HL-60 (cell line): Measurements from ENCODE around the gene NASP.

Experiments
- GABPA ChIP-seq: IDR thresholded peaks from 2 replicates; pipeline ENCODE4 v1.6.1; 2012; ENCODE audit warnings: low read depth
- POLR2AphosphoS5 ChIP-seq: IDR thresholded peaks from 2 replicates; pipeline ENCODE4 v1.6.1; 2012; ENCODE audit warnings: low read depth
- TF ChIP-seq, protein P1 (sequence below): IDR thresholded peaks from one replicate; pipeline ENCODE4 v1.5.1; 2011; ENCODE audit warnings: low read length, control low read depth, inconsistent platforms; ENCODE audit not compliant: insufficient read depth
- TF ChIP-seq, protein P2 (sequence below): IDR thresholded peaks from 2 replicates; pipeline ENCODE4 v1.6.1; 2012; ENCODE audit warnings: low read depth; ENCODE audit not compliant: insufficient replicate concordance

DNA sequence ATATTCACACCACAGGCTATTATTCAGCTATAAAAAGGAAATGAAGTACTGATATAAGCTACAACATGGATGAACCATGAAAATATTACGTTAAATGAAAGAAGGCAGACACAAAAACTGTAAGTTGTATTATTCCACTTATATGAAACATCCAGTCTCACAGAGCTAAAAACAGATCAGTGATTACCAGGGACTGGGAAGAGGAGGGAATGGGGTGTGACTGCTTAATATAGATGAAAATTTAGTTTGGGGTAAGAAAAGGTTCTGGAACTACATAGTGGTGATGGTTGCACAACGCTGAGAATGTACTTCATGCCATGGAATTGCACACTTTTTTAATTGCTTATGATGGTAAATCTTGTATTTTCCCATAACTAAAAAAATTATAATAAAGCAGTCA is 83.0 kb downstream of the NASP start:
- TF ChIP-seq, protein P1, sequence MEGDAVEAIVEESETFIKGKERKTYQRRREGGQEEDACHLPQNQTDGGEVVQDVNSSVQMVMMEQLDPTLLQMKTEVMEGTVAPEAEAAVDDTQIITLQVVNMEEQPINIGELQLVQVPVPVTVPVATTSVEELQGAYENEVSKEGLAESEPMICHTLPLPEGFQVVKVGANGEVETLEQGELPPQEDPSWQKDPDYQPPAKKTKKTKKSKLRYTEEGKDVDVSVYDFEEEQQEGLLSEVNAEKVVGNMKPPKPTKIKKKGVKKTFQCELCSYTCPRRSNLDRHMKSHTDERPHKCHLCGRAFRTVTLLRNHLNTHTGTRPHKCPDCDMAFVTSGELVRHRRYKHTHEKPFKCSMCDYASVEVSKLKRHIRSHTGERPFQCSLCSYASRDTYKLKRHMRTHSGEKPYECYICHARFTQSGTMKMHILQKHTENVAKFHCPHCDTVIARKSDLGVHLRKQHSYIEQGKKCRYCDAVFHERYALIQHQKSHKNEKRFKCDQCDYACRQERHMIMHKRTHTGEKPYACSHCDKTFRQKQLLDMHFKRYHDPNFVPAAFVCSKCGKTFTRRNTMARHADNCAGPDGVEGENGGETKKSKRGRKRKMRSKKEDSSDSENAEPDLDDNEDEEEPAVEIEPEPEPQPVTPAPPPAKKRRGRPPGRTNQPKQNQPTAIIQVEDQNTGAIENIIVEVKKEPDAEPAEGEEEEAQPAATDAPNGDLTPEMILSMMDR: no peak
- TF ChIP-seq, protein P2, sequence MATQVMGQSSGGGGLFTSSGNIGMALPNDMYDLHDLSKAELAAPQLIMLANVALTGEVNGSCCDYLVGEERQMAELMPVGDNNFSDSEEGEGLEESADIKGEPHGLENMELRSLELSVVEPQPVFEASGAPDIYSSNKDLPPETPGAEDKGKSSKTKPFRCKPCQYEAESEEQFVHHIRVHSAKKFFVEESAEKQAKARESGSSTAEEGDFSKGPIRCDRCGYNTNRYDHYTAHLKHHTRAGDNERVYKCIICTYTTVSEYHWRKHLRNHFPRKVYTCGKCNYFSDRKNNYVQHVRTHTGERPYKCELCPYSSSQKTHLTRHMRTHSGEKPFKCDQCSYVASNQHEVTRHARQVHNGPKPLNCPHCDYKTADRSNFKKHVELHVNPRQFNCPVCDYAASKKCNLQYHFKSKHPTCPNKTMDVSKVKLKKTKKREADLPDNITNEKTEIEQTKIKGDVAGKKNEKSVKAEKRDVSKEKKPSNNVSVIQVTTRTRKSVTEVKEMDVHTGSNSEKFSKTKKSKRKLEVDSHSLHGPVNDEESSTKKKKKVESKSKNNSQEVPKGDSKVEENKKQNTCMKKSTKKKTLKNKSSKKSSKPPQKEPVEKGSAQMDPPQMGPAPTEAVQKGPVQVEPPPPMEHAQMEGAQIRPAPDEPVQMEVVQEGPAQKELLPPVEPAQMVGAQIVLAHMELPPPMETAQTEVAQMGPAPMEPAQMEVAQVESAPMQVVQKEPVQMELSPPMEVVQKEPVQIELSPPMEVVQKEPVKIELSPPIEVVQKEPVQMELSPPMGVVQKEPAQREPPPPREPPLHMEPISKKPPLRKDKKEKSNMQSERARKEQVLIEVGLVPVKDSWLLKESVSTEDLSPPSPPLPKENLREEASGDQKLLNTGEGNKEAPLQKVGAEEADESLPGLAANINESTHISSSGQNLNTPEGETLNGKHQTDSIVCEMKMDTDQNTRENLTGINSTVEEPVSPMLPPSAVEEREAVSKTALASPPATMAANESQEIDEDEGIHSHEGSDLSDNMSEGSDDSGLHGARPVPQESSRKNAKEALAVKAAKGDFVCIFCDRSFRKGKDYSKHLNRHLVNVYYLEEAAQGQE: no peak
- TF ChIP-seq POLR2AphosphoS5: no peak
- no peak for TF ChIP-seq GABPA
